Loucy (cell line): Measurements from ENCODE around the gene CHIA.

ENCODE experiments used
- CTCF ChIP-seq: fragments of 200-600 bp; sonication (generic); conservative IDR thresholded peaks from 2 replicates; pipeline ENCODE4 v1.5.1; 2014; ENCODE audit warnings: mild to moderate bottlenecking, antibody characterized with exemption, low read length
- EZH2phosphoT487 ChIP-seq: fragments of 200-600 bp; IDR thresholded peaks from 2 replicates; pipeline ENCODE4 v1.6.1; 2018; ENCODE audit warnings: antibody characterized with exemption, mild to moderate bottlenecking, moderate library complexity, borderline replicate concordance

GRCh38 chr1:111354584-111354983, 63.9 kb downstream of the CHIA start:
- TF ChIP-seq CTCF (no peak), EZH2phosphoT487 (no peak)
